Natural killer cell treated with Interleukin-12 subunit alpha and Interleukin-12 subunit beta and Interleukin-15 and Interleukin-18, amount 100 ng/mL, for 72 hours (primary cell): Measurements from ENCODE around the gene PTPN7. TPM values are rescaled to one million over a fixed set of nuclear protein-coding genes. Genes with fewer than 3 reads are reported as not detected.
"Not testable (repeated sequence)": the region's sequence is repeated elsewhere in the genome, so short reads cannot be mapped to it uniquely, and the experiment has no call there.

ENCODE experiments used
- ATAC-seq, 2 donors: fragments of 150-1000 bp; cut with Tn5 transposase in 1 of 2; sonication (Bioruptor Pico), chemical (Tn5 transposase) in 1 of 2; 2 replicates each; pipeline ENCODE4 v1.10.0; 2021
- DNase-seq: peaks from one replicate; pipeline ENCODE4 v3.0.0; 2022; ENCODE audit warnings: low spot score
- H3K27ac Mint-ChIP-seq, 2 donors: 1 replicate in 1 of 2; 2 replicates in 1 of 2; pipeline ENCODE4 v1.8.0; 2022; ENCODE audit warnings: mixed read lengths in 2 of 2, mild to moderate bottlenecking in 1 of 2, moderate library complexity in 1 of 2
- H3K27me3 Mint-ChIP-seq, 2 donors: 1 replicate in 1 of 2; 2 replicates in 1 of 2; pipeline ENCODE4 v1.8.0; 2022; ENCODE audit warnings: mixed read lengths in 2 of 2
- H3K36me3 Mint-ChIP-seq: one replicate; pipeline ENCODE4 v1.8.0; 2022; ENCODE audit warnings: mixed read lengths
- H3K4me1 Mint-ChIP-seq, 2 donors: 1 replicate in 1 of 2; 2 replicates in 1 of 2; pipeline ENCODE4 v1.8.0; 2022; ENCODE audit warnings: low read depth in 2 of 2, mixed read lengths in 2 of 2, mild to moderate bottlenecking in 1 of 2
- H3K4me3 Mint-ChIP-seq: one replicate; pipeline ENCODE4 v1.8.0; 2022; ENCODE audit warnings: mixed read lengths
- H3K9me3 Mint-ChIP-seq: 2 replicates; pipeline ENCODE4 v1.8.0; 2022; ENCODE audit warnings: mixed read lengths
- total RNA-seq, 2 donors: library from RNA; stranded (reverse); gene quantifications; one replicate each; pipeline ENCODE4 v1.2.3, GENCODE V29; 2022

The PTPN7 gene
- total RNA-seq, 2 donors from 2014 or later: 227 to 312 TPM

GRCh38 chr1:202145744-202146140, 14.7 kb downstream of the PTPN7 start:
- DNase-seq, H3K4me3 Mint-ChIP-seq, H3K27me3 Mint-ChIP-seq, H3K9me3 Mint-ChIP-seq, ATAC-seq, H3K36me3 Mint-ChIP-seq: not testable (repeated sequence)
- Mint-ChIP-seq H3K27ac (peak overlapping the region; percentile 80 to 87), H3K4me1 (peaks cover 23 to 24% of the 10 kb centered on the region in 2 donors)

- Mint-ChIP-seq H3K36me3 (peaks cover 4% of the 10 kb centered on the region), H3K27ac (peak overlapping the region; percentile 80 to 87), H3K27me3 (no peaks in the 10 kb centered on the region), H3K4me3 (peak overlapping the region; percentile 92), H3K9me3 (no peaks in the 10 kb centered on the region), H3K4me1 (peaks cover 22% of the 10 kb centered on the region in 2 donors)
- ATAC-seq (peak; percentile 30 to 72), DNase-seq (no peak)
Observed at GRCh38 chr1:202145068-202145743, 15.2 kb downstream of the PTPN7 start.

GRCh38 chr1:202144402-202145067, 15.9 kb downstream of the PTPN7 start, which contains the start of gene ARL8A:
Gene ARL8A, minus strand, starts transcription at chr1:202144737. Its CDS starts 165 bp downstream, at chr1:202144572.
- Mint-ChIP-seq H3K4me1 (peaks cover 22% of the 10 kb centered on the region in 2 donors), H3K9me3 (no peaks in the 10 kb centered on the region), H3K27me3 (no peaks in the 10 kb centered on the region), H3K36me3 (peaks cover 4% of the 10 kb centered on the region), H3K27ac (peak within 1 kb of the TSS; percentile 88 to 97), H3K4me3 (peak within 1 kb of the TSS; percentile 99)
- ATAC-seq (peak; percentile 81 to 85), DNase-seq (peak; percentile 82)

GRCh38 chr1:202143768-202144401, 16.5 kb downstream of the PTPN7 start:
- H3K27me3 Mint-ChIP-seq: no peaks in the 10 kb centered on the region
- peaks cover 22% of the 10 kb centered on the region in 2 donors for H3K4me1 Mint-ChIP-seq
- no peaks in the 10 kb centered on the region for H3K9me3 Mint-ChIP-seq
- H3K27ac Mint-ChIP-seq: peak overlapping the region; percentile 88 to 97
- DNase-seq (no peak), ATAC-seq (peak; percentile 66 to 67)
- peak overlapping the region; percentile 99 for H3K4me3 Mint-ChIP-seq
- peaks cover 4% of the 10 kb centered on the region for H3K36me3 Mint-ChIP-seq

GRCh38 chr1:202143011-202143767, 17.2 kb downstream of the PTPN7 start:
- peak overlapping the region; percentile 88 to 97 for H3K27ac Mint-ChIP-seq

GRCh38 chr1:202141468-202141867, 18.9 kb downstream of the PTPN7 start:
- peak overlapping the region in 1 of 2 donors; percentile 29 for H3K27ac Mint-ChIP-seq
- not testable (repeated sequence) for H3K9me3 Mint-ChIP-seq, H3K4me3 Mint-ChIP-seq, DNase-seq, ATAC-seq, H3K36me3 Mint-ChIP-seq, H3K27me3 Mint-ChIP-seq
- H3K4me1 Mint-ChIP-seq: peaks cover 17 to 25% of the 10 kb centered on the region in 2 donors

More at GRCh38 chr1:202143011-202143767, 17.2 kb downstream of the PTPN7 start:
- Mint-ChIP-seq H3K27me3 (no peaks in the 10 kb centered on the region), H3K4me1 (peaks cover 22 to 26% of the 10 kb centered on the region in 2 donors), H3K9me3 (no peaks in the 10 kb centered on the region), H3K4me3 (peak overlapping the region; percentile 99), H3K36me3 (peaks cover 4% of the 10 kb centered on the region)
- peak; percentile 15 to 24 for ATAC-seq
- no peak for DNase-seq

GRCh38 chr1:202140833-202141232, 19.6 kb downstream of the PTPN7 start:
- no peaks in the 10 kb centered on the region for H3K9me3 Mint-ChIP-seq
- no peaks in the 10 kb centered on the region for H3K36me3 Mint-ChIP-seq
- DNase-seq: no peak
- ATAC-seq: no peak
- no peak overlapping the region for H3K27ac Mint-ChIP-seq
- peaks cover 17 to 23% of the 10 kb centered on the region in 2 donors for H3K4me1 Mint-ChIP-seq
- no peak overlapping the region for H3K4me3 Mint-ChIP-seq
- no peaks in the 10 kb centered on the region for H3K27me3 Mint-ChIP-seq

- no peaks in the 10 kb centered on the region for H3K36me3 Mint-ChIP-seq
- peak; percentile 77 to 81 for ATAC-seq
Observed at GRCh38 chr1:202135221-202135721, 25.1 kb downstream of the PTPN7 start.

GRCh38 chr1:202134645-202135172, 25.7 kb downstream of the PTPN7 start:
- H3K36me3 Mint-ChIP-seq: no peaks in the 10 kb centered on the region
- no peaks in the 10 kb centered on the region for H3K27me3 Mint-ChIP-seq
- DNase-seq: no peak
- H3K4me1 Mint-ChIP-seq: peaks cover 0 to 6% of the 10 kb centered on the region in 2 donors
- H3K27ac Mint-ChIP-seq: no peak overlapping the region
- no peak for ATAC-seq
- no peak overlapping the region for H3K4me3 Mint-ChIP-seq
- no peaks in the 10 kb centered on the region for H3K9me3 Mint-ChIP-seq

More at GRCh38 chr1:202135221-202135721, 25.1 kb downstream of the PTPN7 start:
- no peaks in the 10 kb centered on the region for H3K9me3 Mint-ChIP-seq
- peaks cover 0 to 6% of the 10 kb centered on the region in 2 donors for H3K4me1 Mint-ChIP-seq
- H3K27ac Mint-ChIP-seq: no peak overlapping the region
- DNase-seq: no peak
- H3K27me3 Mint-ChIP-seq: no peaks in the 10 kb centered on the region
- H3K4me3 Mint-ChIP-seq: no peak overlapping the region

- no peak overlapping the region for H3K4me3 Mint-ChIP-seq
- ATAC-seq: no peak
- H3K4me1 Mint-ChIP-seq: peaks cover 0 to 6% of the 10 kb centered on the region in 2 donors
- no peaks in the 10 kb centered on the region for H3K27me3 Mint-ChIP-seq
- no peaks in the 10 kb centered on the region for H3K36me3 Mint-ChIP-seq
- no peaks in the 10 kb centered on the region for H3K9me3 Mint-ChIP-seq
- DNase-seq: no peak
- no peak overlapping the region for H3K27ac Mint-ChIP-seq
Observed at GRCh38 chr1:202133989-202134388, 26.4 kb downstream of the PTPN7 start.

GRCh38 chr1:202133496-202133895, 26.9 kb downstream of the PTPN7 start:
- no peaks in the 10 kb centered on the region for H3K27me3 Mint-ChIP-seq
- no peak overlapping the region for H3K4me3 Mint-ChIP-seq
- H3K27ac Mint-ChIP-seq: no peak overlapping the region
- DNase-seq: no peak
- H3K36me3 Mint-ChIP-seq: no peaks in the 10 kb centered on the region
- no peaks in the 10 kb centered on the region for H3K9me3 Mint-ChIP-seq
- peaks cover 0 to 5% of the 10 kb centered on the region in 2 donors for H3K4me1 Mint-ChIP-seq
- ATAC-seq: no peak

- H3K36me3 Mint-ChIP-seq: no peaks in the 10 kb centered on the region
- no peak overlapping the region for H3K27ac Mint-ChIP-seq
- no peaks in the 10 kb centered on the region for H3K27me3 Mint-ChIP-seq
- H3K4me3 Mint-ChIP-seq: no peak overlapping the region
- ATAC-seq: no peak
- no peaks in the 10 kb centered on the region for H3K9me3 Mint-ChIP-seq
- DNase-seq: no peak
- peaks cover 0 to under 1% of the 10 kb centered on the region in 2 donors for H3K4me1 Mint-ChIP-seq
Observed at GRCh38 chr1:202133001-202133400, 27.4 kb downstream of the PTPN7 start.
